K562 (cell line): ENCODE measurements around the gene ZNF747. TPM values are rescaled to one million over a fixed set of nuclear protein-coding genes. Genes with fewer than 3 reads are reported as not detected.

Source experiments
- ATAC-seq: fragments of 200-7000 bp; cut with Tn5 transposase; 3 replicates; pipeline ENCODE4 v1.9.1; 2020; ENCODE audit warnings: moderate library complexity
- BruUV-seq: library from RNA; stranded (reverse); fragments of 400-500 nt; replicated peaks from 2 replicates; lab custom pipeline; 2021; lab: Mats Ljungman, UMichigan
- CTCF ChIA-PET: fragments of 300-600 bp; formaldehyde crosslinking; extraction: SDS; loops from one replicate; lab custom pipeline; 2021; ENCODE audit warnings: low intra/inter-chr PET ratio; lab: Yijun Ruan, JAX
- POLR2A ChIA-PET: fragments of 300-600, 350-650 bp; sonication (Branson Sonifier 250); formaldehyde crosslinking; extraction: SDS; loops from one replicate; lab custom pipeline; 2021; ENCODE audit warnings: antibody characterized with exemption, inconsistent platforms; lab: Yijun Ruan, JAX
- DNase-seq, 4 experiments: peaks; one replicate each; pipeline versions ENCODE4 v3.0.0 to v3.0.0-alpha.2; 2011 to 2018; ENCODE audit warnings: low spot score in 3 of 4, mixed read lengths in 3 of 4; ENCODE audit errors: extremely low read depth in 1 of 4
- FAIRE-seq: peaks from 2 replicates; lab custom pipeline; 2011; peaks lifted over from hg19 to GRCh38; lab: Jason Lieb, UNC
- H2AFZ ChIP-seq: 2 replicates; pipeline ENCODE4 v1.6.0; 2011; ENCODE audit warnings: low read depth, low read length, control low read depth, inconsistent platforms
- H3K27ac ChIP-seq: fragments of 200-600 bp; 3 replicates; pipeline ENCODE4 v1.8.0; 2011; ENCODE audit warnings: low read depth, mild to moderate bottlenecking, control low read depth, inconsistent platforms, low read length, moderate library complexity, mixed read lengths; ENCODE audit errors: extremely low read depth
- H3K27me3 ChIP-seq, 2 experiments: fragments of 300-600 bp in 1 of 2; 2 replicates in 1 of 2; 3 replicates in 1 of 2; pipeline versions ENCODE4 v1.6.0 to v1.8.0; 2011; ENCODE audit warnings: inconsistent platforms in 2 of 2, low read length in 2 of 2, mild to moderate bottlenecking in 1 of 2, mixed read lengths in 1 of 2, moderate library complexity in 1 of 2; ENCODE audit not compliant: control insufficient read depth in 2 of 2, insufficient read depth in 2 of 2
- H3K36me3 ChIP-seq: fragments of 300-600 bp; 3 replicates; pipeline ENCODE4 v1.8.0; 2011; ENCODE audit warnings: mild to moderate bottlenecking, low read length, inconsistent platforms; ENCODE audit not compliant: control insufficient read depth, insufficient read depth
- H3K4me1 ChIP-seq, 2 experiments: fragments of 200-600 bp in 1 of 2; replicated peaks in 1 of 2; 2 replicates in 1 of 2; 3 replicates in 1 of 2; pipeline versions ENCODE4 v1.5.1 to v1.8.0; 2011; ENCODE audit warnings: inconsistent platforms in 2 of 2, low read length in 2 of 2, mild to moderate bottlenecking in 1 of 2, mixed read lengths in 1 of 2, moderate library complexity in 1 of 2; ENCODE audit not compliant: control insufficient read depth in 2 of 2, insufficient read depth in 2 of 2
- H3K4me2 ChIP-seq: 2 replicates; pipeline ENCODE4 v1.6.1; 2011; ENCODE audit warnings: low read length, control low read depth, inconsistent platforms, mixed read lengths; ENCODE audit not compliant: insufficient read depth
- H3K4me3 ChIP-seq: fragments of 200-600 bp; sonication (generic), shearing (Covaris generic); 2 replicates; pipeline ENCODE4 v1.5.1; 2016; ENCODE audit warnings: control low read depth, inconsistent platforms
- H3K79me2 ChIP-seq: fragments of 200-600 bp; 3 replicates; pipeline ENCODE4 v1.8.0; 2011; ENCODE audit warnings: low read length, inconsistent platforms; ENCODE audit not compliant: control insufficient read depth, insufficient read depth
- H3K9ac ChIP-seq, 2 experiments: 2 replicates each; pipeline versions ENCODE4 v1.6.0 to v1.6.1; 2011; ENCODE audit warnings: low read depth in 2 of 2, low read length in 2 of 2, control low read depth in 1 of 2, inconsistent platforms in 1 of 2, mild to moderate bottlenecking in 1 of 2, mixed read lengths in 1 of 2; ENCODE audit not compliant: insufficient read depth in 1 of 2
- H3K9me1 ChIP-seq: one replicate; pipeline ENCODE4 v1.6.0; 2011; ENCODE audit warnings: inconsistent platforms, mild to moderate bottlenecking, low read length, moderate library complexity; ENCODE audit not compliant: control insufficient read depth, insufficient read depth
- H3K9me3 ChIP-seq: replicated peaks from 2 replicates; pipeline ENCODE4 v1.5.1; 2011; ENCODE audit warnings: low read depth, low read length, inconsistent platforms; ENCODE audit not compliant: control insufficient read depth, insufficient read depth
- H4K20me1 ChIP-seq: replicated peaks from 2 replicates; pipeline ENCODE4 v1.6.1; 2011; ENCODE audit warnings: low read length, inconsistent platforms, mixed read lengths; ENCODE audit not compliant: control insufficient read depth, insufficient read depth
- GATAD2B ChIP-seq: fragments of 450-650 bp; IDR thresholded peaks from 2 replicates; pipeline ENCODE4 v1.6.1; 2017; ENCODE audit warnings: mild to moderate bottlenecking, borderline replicate concordance
- HNRNPL ChIP-seq: fragments of 200-400 bp; formaldehyde crosslinking; IDR thresholded peaks from 2 replicates; pipeline ENCODE4 v1.6.1; 2017; ENCODE audit warnings: low read depth, mild to moderate bottlenecking, low read length
- KLF1 ChIP-seq: fragments of 450-650 bp; IDR thresholded peaks from 2 replicates; pipeline ENCODE4 v1.6.1; 2016; ENCODE audit warnings: missing genetic modification characterization, missing compliant biosample characterization
- MBD2 ChIP-seq: sonication (generic); IDR thresholded peaks from 2 replicates; pipeline ENCODE4 v1.6.1; 2016; ENCODE audit warnings: low read depth, borderline replicate concordance
- MYC ChIP-seq, 2 experiments: fragments of 250-450 bp in 1 of 2; sonication (Bioruptor Pico) in 1 of 2; IDR thresholded peaks; 2 replicates each; pipeline versions ENCODE4 v1.5.1 to v1.6.1; 2012 to 2021; ENCODE audit warnings: low read depth in 2 of 2, borderline replicate concordance in 1 of 2, improper control_type of control experiment in 1 of 2, low read length in 1 of 2, mild to moderate bottlenecking in 1 of 2, moderate library complexity in 1 of 2
- OTX1 ChIP-seq: fragments of 450-650 bp; formaldehyde crosslinking; IDR thresholded peaks from 2 replicates; pipeline ENCODE4 v1.4.0; 2022; ENCODE audit warnings: mild to moderate bottlenecking
- PTBP1 ChIP-seq: fragments of 200-400 bp; formaldehyde crosslinking; IDR thresholded peaks from 2 replicates; pipeline ENCODE4 v1.6.1; 2017; ENCODE audit warnings: low read depth, low read length
- SMAD3 ChIP-seq: fragments of 450-650 bp; formaldehyde crosslinking; conservative IDR thresholded peaks from 2 replicates; pipeline ENCODE4 v1.4.0; 2020; ENCODE audit warnings: mild to moderate bottlenecking
- ZNF316 ChIP-seq: fragments of 450-650 bp; IDR thresholded peaks from 2 replicates; pipeline ENCODE4 v1.6.1; 2016
- ZNF41 ChIP-seq: fragments of 250-450 bp; sonication (Bioruptor Pico); conservative IDR thresholded peaks from 2 replicates; pipeline ENCODE4 v1.4.0; 2020; ENCODE audit warnings: mild to moderate bottlenecking
- WGBS: fragments of 100-300 bp; shearing (Covaris generic); methylation state at CpG from one replicate; pipeline ENCODE4 v1.1.6; 2016; ENCODE audit warnings: low coverage, mixed read lengths; ENCODE audit not compliant: insufficient coverage; ENCODE audit errors: missing lambda C conversion rate; 5-methylcytosine and 5-hydroxymethylcytosine counted together
- in situ Hi-C: fragments of 300-500 bp; cut with MboI; formaldehyde crosslinking; loops from 4 replicates; pipeline ENCODE4 v1.15.0; 2018; ENCODE audit warnings: inconsistent platforms, mixed read lengths
- intact Hi-C: fragments of 100-400 bp; cut with micrococcal nuclease; formaldehyde crosslinking; loops from 2 replicates; pipeline ENCODE4 v1.14.2; 2022
- polyA plus RNA-seq, 8 experiments: library from polyadenylated mRNA; depleted of rRNA in 4 of 8; stranded (reverse) in 5 of 8; unstranded in 3 of 8; fragments of >200 nt; fragmentation: Nextera tagmentation in 2 of 8; fragmentation: Illumina TruSeq in 1 of 8; extraction: Ambion mirVana in 2 of 8; extraction: Trizol in 1 of 8; gene quantifications; 2 replicates each; pipeline versions ENCODE4 v1.2.1 to v1.2.3, GENCODE V29; 2011 to 2014; ENCODE audit warnings: inconsistent platforms in 1 of 8, missing spikeins in 1 of 8
- total RNA-seq, 7 experiments: library from RNA; depleted of rRNA in 6 of 7; stranded (reverse); fragments of >200 nt in 6 of 7; fragmentation: Illumina TruSeq in 2 of 7; extraction: Trizol in 2 of 7; gene quantifications; 2 replicates each; pipeline versions ENCODE4 v1.2.1 to v1.2.3, GENCODE V29; 2011 to 2021; ENCODE audit warnings: low replicate concordance in 1 of 7
- TF ChIP-seq, protein P1 (sequence below): sonication (generic); formaldehyde crosslinking; IDR thresholded peaks from 2 replicates; pipeline ENCODE4 v1.9.0; 2022; ENCODE audit warnings: mild to moderate bottlenecking, missing genetic modification reagents
- TF ChIP-seq, protein P2 (sequence below): fragments of 450-650 bp; IDR thresholded peaks from 2 replicates; pipeline ENCODE4 v1.6.1; 2017; ENCODE audit warnings: antibody characterized with exemption

ZNF747 gene
- total and polyA plus RNA-seq, 9 of the 15 experiments (the other 6 are each of a cell fraction or from before 2014, with no cell fraction given), result 0.14 to 3.3 (median 1.5) TPM

GRCh38 chr16:30493941-30494488, 40.6 kb downstream of the ZNF747 start:
- ATAC-seq (no peak), DNase-seq (peak in 1 of 4 experiments; percentile 7), FAIRE-seq (no peak)
- Histone ChIP-seq H3K9me1 (no peaks in the 10 kb centered on the region), H3K4me3 (no peak overlapping the region), H3K36me3 (no peaks in the 10 kb centered on the region), H3K9me3 (no peaks in the 10 kb centered on the region), H2AFZ (peak overlapping the region; percentile 43; the same call in 1 of the 2 replicates), H3K79me2 (no peaks in the 10 kb centered on the region), H4K20me1 (no peaks in the 10 kb centered on the region), H3K4me2 (no peak overlapping the region), H3K4me1 (peaks cover 10 to 27% of the 10 kb centered on the region in 2 experiments; a peak in 4 of 5 replicates), H3K27me3 (no peaks in the 10 kb centered on the region), H3K27ac (no peak overlapping the region), H3K9ac (peak overlapping the region in 1 of 2 experiments; percentile 48; a peak in 1 of 4 replicates)
- 65% methylated on average over 11 of the region's 11 CpGs for WGBS
- intact Hi-C loops, result loop anchor here (5.0 kb wide), 2 partner anchors 33 to 103 kb away; partner anchors contain the start of gene ZNF768
- TF ChIP-seq HNRNPL, result no peak
- TF ChIP-seq, protein P1, sequence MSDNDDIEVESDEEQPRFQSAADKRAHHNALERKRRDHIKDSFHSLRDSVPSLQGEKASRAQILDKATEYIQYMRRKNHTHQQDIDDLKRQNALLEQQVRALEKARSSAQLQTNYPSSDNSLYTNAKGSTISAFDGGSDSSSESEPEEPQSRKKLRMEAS (CRISPR knock-in tag), result peak; percentile 11; the same call in 1 of the 2 replicates
- BruUV-seq, result no TSS peak
- CTCF ChIA-PET, result no interaction called here
- POLR2A ChIA-PET, result interaction anchor here (1.3 to 1.8 kb wide), 2 partner anchors 11 to 30 kb away, joined by 3 to 7 read pairs; no protein-coding TSS in a partner anchor
- in situ Hi-C loops, result no loop called here

GRCh38 chr16:30491744-30492308, 42.8 kb downstream of the ZNF747 start:
- H3K9me3 ChIP-seq, result no peaks in the 10 kb centered on the region
- H2AFZ ChIP-seq, result peak overlapping the region; percentile 96
- FAIRE-seq (peak; percentile 99), DNase-seq (peak; percentile 53 to 90 (median 70)), ATAC-seq (peak; percentile 94)
- intact Hi-C loops, result loop anchor here (1.0 to 5.0 kb wide), 3 partner anchors 35 to 136 kb away; partner anchors contain the start of gene ZNF768
- no peaks in the 10 kb centered on the region for H3K9me1 ChIP-seq
- H3K4me3 ChIP-seq, result no peak overlapping the region
- peak overlapping the region; percentile 32 to 67; a peak in 2 of 4 replicates for H3K9ac ChIP-seq
- CTCF ChIA-PET, result interaction anchor here (0.6 to 1.0 kb wide), 2 partner anchors 84 to 137 kb away, joined by 3 to 4 read pairs; no protein-coding TSS in a partner anchor
- no peaks in the 10 kb centered on the region for H3K79me2 ChIP-seq
- H3K36me3 ChIP-seq, result no peaks in the 10 kb centered on the region
- H3K27me3 ChIP-seq, result no peaks in the 10 kb centered on the region
- peak overlapping the region; percentile 54 for H3K27ac ChIP-seq
- in situ Hi-C loops, result no loop called here
- H3K4me2 ChIP-seq, result peak overlapping the region; percentile 57
- POLR2A ChIA-PET, result interaction anchor here (0.5 to 1.1 kb wide), 4 partner anchors 9 to 61 kb away, joined by 3 to 5 read pairs (median 4); no protein-coding TSS in a partner anchor
- BruUV-seq, result no TSS peak
- H3K4me1 ChIP-seq, result peaks cover 7 to 21% of the 10 kb centered on the region in 2 experiments; a peak in 4 of 5 replicates
- H4K20me1 ChIP-seq, result no peaks in the 10 kb centered on the region
- WGBS, result 2% methylated on average over 5 of the region's 6 CpGs
- TF ChIP-seq, protein P2, sequence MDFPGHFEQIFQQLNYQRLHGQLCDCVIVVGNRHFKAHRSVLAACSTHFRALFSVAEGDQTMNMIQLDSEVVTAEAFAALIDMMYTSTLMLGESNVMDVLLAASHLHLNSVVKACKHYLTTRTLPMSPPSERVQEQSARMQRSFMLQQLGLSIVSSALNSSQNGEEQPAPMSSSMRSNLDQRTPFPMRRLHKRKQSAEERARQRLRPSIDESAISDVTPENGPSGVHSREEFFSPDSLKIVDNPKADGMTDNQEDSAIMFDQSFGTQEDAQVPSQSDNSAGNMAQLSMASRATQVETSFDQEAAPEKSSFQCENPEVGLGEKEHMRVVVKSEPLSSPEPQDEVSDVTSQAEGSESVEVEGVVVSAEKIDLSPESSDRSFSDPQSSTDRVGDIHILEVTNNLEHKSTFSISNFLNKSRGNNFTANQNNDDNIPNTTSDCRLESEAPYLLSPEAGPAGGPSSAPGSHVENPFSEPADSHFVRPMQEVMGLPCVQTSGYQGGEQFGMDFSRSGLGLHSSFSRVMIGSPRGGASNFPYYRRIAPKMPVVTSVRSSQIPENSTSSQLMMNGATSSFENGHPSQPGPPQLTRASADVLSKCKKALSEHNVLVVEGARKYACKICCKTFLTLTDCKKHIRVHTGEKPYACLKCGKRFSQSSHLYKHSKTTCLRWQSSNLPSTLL, result no peak
- TF ChIP-seq OTX1 (CRISPR knock-in tag) (no peak), MBD2 (0 out of 2 replicates have a peak, but pooled peaks have one; percentile 17), KLF1 (no peak), ZNF41 (CRISPR knock-in tag) (no peak), GATAD2B (no peak), PTBP1 (no peak), ZNF316 (no peak), MYC (IDR thresholded peaks at IDR 0.05; ENCODE audit: low read depth, low read length) (peak; percentile 75), MYC (CRISPR knock-in tag; IDR thresholded peaks at IDR 0.05; ENCODE audit: borderline replicate concordance, low read depth) (no peak), SMAD3 (no peak)
